NCI-H526 treated with DMSO at 0.1 percent for 48 hours (cell line): ENCODE results near the gene GPATCH8.

Experiments used
- DNase-seq: peaks from one replicate; lab custom pipeline; 2025; lab: John Stamatoyannopoulos, UW

Gene GPATCH8

DNA sequence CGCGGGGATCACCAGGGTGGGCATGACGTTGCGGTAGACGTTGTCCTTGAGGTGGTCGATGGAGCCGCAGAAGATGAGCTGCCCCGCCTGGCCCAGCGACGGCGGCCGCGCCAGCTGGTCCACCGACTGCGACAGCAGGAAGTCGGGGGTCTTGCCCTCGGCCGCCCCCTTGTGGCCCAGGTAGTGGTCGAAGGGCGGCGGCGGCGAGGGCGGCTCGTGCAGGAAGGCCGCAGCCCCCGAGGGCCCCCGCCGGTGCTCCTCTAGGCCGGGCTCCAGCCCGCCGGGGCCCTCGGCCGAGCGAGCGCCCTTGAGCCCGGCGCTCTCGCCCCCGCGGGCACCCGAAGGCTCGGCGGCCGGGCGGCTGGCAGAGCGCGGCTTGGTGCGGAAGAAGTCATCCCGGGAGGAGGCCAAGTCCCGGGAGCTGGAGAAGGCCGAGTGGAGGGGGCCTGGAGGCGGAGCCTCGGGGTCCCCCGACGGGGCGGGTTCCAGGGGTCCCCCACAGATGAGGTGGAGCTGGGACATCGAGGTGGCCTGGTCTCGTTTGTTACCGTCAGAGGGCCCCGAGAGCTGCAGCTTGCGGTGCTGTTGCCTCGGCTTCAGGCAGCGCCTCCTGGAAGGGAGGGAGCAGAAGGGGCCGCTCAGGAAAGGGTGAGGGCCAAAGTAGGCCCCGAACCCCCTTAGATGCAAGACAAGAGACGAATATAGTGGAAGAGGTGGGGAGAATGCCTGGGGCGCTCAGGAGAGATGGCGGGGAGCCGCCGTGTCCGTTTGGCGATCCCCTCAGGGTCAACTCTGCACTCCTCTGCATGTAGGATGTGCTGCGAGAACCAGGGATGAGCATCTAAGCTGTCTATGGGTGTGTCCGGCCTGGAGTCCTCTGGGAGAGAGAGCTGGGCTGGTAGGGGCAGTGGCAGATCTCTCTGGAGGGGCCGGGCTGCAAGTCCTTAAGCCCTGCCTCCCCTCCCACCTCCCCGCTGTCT, 148.3 kb downstream of the GPATCH8 start:
- DNase-seq = peak; percentile 36

- DNase-seq = peak; percentile 51
Measured at GRCh38 chr17:44353672-44354331, 149.4 kb downstream of the GPATCH8 start.

GRCh38 chr17:44352828-44353671, 150.2 kb downstream of the GPATCH8 start:
- no peak for DNase-seq

DNA sequence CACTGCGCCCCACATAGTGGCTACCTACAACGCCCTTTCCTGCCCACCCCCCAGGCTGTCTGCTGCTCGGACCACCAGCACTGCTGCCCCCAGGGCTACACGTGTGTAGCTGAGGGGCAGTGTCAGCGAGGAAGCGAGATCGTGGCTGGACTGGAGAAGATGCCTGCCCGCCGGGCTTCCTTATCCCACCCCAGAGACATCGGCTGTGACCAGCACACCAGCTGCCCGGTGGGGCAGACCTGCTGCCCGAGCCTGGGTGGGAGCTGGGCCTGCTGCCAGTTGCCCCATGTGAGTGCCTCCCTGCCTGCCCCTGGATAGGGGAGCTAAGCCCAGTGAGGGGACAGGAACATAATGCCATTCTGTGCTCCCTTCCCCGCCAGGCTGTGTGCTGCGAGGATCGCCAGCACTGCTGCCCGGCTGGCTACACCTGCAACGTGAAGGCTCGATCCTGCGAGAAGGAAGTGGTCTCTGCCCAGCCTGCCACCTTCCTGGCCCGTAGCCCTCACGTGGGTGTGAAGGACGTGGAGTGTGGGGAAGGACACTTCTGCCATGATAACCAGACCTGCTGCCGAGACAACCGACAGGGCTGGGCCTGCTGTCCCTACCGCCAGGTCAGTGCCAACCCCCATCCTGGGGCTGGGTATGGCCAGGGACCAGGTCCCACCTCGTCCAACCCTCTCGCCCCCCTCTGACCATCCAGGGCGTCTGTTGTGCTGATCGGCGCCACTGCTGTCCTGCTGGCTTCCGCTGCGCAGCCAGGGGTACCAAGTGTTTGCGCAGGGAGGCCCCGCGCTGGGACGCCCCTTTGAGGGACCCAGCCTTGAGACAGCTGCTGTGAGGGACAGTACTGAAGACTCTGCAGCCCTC, 151.0 kb downstream of the GPATCH8 start:
- DNase-seq = no peak

DNA sequence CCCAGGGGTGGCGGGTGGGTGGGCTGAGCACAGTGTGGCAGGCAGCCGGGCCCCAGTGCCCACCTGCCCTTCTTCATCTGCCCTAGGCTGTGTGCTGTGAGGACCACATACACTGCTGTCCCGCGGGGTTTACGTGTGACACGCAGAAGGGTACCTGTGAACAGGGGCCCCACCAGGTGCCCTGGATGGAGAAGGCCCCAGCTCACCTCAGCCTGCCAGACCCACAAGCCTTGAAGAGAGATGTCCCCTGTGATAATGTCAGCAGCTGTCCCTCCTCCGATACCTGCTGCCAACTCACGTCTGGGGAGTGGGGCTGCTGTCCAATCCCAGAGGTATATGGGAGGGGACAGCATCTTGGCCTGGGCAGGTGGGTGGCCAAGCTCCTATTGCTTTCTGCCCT, 151.7 kb downstream of the GPATCH8 start:
- no peak for DNase-seq

DNA sequence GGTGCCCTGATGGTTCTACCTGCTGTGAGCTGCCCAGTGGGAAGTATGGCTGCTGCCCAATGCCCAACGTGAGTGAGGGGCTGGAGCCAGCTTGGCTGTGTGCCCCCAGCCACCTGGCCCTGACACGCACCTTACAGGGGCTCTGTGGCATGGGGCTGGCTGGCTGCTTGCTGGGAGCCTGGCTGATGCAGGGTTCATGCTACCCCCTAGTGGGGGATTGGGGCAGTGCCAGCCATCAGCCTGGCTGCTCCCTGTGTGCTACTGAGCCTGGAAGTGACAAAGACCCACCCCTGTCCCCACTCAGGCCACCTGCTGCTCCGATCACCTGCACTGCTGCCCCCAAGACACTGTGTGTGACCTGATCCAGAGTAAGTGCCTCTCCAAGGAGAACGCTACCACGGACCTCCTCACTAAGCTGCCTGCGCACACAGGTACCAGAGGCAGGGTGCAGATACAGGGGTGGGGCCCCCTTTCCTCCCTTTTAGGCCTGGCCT, 152.4 kb downstream of the GPATCH8 start:
- DNase-seq = peak; percentile 22

DNA sequence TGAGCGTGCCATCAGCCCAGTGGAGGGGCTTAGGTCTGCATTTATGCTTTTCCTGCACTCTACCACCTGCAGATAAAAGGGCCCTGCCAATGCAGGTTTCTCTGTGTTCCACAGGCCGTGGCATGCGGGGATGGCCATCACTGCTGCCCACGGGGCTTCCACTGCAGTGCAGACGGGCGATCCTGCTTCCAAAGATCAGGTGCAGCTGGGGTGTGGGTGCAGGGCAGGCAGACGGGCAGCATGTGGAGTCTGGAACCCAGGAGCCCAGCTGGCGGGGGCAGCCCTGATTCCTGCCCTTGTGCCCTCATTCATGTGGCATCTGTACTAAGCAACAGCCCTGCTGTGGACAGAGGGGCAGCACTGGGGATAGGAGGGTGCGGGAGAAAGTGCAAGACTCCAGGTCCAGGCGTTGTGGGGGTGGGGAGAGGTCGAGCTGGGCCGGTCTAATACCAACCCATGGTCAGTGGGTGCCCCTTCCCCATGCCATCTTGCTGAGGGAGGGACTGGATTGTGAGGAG, 153.6 kb downstream of the GPATCH8 start:
- DNase-seq = no peak

- no peak for DNase-seq
Measured at GRCh38 chr17:44348988-44349364, 154.2 kb downstream of the GPATCH8 start.

DNA sequence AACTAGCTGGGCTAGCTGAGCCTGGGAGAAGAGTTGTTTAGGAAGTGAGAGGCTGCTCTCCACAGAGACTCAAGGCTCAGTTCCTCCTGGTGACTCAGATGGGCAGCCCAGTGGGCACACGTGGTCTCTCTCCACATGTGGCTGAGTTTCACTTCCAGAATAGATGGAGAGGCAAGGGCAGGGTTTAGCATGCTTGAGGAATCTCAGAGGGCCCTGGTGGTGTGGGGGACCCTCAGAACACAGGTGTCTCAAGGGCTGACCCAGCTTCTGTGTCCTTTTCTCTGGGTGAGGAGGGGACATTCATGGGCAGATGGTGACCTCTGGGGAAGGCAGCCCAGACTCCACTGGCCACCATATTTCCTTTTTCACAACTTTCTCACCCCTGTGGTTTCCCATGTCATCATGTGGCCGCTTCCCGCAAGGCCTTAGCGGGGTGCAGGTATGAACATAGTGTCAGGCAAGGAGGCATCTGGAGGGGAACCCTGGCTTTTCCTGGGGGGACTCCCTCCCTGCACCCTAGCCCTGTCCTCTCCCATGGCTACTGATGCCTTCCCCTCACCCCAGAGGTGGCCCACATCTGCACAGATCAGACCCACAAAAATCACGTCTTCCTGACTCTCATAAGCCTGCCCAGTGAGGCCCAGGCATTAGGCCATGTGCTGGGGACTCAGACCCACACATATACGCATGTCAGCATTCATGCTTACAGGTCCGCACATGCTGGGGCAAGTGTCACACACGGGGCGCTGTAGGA, 154.8 kb downstream of the GPATCH8 start:
- DNase-seq = no peak
